Astrocyte of the cerebellum (primary cell): ENCODE results near the gene ZNF440.

Source experiments
- DNase-seq: peaks from one replicate; pipeline ENCODE4 v3.0.0-alpha.2; 2011; ENCODE audit warnings: low read depth
- H3K4me3 ChIP-seq: 2 replicates; pipeline ENCODE4 v1.5.1; 2011; ENCODE audit warnings: mild to moderate bottlenecking, low read depth, low read length, moderate library complexity
- in situ Hi-C: cut with HindIII; loops from 2 replicates; pipeline ENCODE4 v1.10.0; 2017; ENCODE audit warnings: low sequenced_read_pairs
- TF ChIP-seq, protein P1 (sequence below): IDR thresholded peaks from 2 replicates; pipeline ENCODE4 v1.5.1; 2012; ENCODE audit warnings: low read length, low read depth, moderate library complexity, mild to moderate bottlenecking; ENCODE audit errors: missing control alignments

Gene ZNF440

DNA sequence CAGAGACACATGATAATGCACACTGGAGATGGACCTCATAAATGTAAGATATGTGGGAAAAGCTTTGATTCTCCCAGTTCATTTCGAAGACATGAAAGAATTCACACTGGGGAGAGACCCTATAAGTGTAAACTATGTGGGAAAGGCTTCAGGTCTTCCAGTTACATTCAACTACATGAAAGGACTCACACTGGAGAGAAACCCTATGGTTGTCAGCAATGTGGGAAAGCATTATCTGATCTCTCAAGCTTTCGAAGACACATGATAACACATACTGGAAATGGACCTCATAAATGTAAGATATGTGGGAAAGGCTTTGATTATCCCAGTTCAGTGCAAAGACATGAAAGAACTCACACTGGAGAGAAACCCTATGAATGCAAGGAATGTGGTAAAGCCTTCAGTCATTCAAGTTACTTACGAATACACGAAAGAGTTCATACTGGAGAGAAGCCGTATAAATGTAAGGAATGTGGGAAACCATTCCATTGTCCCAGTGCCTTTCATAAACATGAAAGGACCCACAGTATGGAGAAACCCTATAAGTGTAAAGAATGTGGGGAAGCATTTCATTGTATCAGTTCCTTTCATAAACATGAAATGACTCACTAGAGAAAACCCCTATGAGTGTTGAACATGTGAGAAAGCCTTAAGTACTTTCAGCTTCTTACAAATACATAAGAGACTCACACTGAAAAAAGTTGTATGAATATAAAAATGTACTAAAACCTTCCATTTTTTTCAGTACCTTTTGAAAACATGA lies 32.6 kb upstream of the ZNF440 start:
- H3K4me3 ChIP-seq: no peak overlapping the region
- TF ChIP-seq, protein P1, sequence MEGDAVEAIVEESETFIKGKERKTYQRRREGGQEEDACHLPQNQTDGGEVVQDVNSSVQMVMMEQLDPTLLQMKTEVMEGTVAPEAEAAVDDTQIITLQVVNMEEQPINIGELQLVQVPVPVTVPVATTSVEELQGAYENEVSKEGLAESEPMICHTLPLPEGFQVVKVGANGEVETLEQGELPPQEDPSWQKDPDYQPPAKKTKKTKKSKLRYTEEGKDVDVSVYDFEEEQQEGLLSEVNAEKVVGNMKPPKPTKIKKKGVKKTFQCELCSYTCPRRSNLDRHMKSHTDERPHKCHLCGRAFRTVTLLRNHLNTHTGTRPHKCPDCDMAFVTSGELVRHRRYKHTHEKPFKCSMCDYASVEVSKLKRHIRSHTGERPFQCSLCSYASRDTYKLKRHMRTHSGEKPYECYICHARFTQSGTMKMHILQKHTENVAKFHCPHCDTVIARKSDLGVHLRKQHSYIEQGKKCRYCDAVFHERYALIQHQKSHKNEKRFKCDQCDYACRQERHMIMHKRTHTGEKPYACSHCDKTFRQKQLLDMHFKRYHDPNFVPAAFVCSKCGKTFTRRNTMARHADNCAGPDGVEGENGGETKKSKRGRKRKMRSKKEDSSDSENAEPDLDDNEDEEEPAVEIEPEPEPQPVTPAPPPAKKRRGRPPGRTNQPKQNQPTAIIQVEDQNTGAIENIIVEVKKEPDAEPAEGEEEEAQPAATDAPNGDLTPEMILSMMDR: no peak
- DNase-seq: no peak
- in situ Hi-C loops: no loop called here

DNA sequence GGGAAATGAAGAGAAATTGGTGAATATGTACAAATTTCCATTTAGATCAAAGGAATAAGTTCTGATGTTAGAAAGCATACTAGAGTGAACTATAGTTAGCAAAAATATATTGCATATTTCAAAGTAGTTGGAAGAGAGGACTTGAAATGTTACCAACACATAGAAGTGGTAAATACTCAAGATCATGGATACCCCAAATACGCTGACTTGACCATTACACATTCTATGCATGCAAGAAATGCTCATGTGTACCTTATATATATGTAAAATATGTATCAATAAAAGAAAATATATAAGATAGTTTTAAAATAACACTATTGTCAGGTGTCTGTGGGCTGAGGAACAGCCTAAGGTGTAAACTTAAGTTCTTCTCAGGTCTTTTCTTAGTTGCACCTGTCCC lies 30.3 kb upstream of the ZNF440 start:
- TF ChIP-seq, protein P1: no peak
- in situ Hi-C loops: no loop called here
- no peak for DNase-seq
- H3K4me3 ChIP-seq: no peak overlapping the region

DNA sequence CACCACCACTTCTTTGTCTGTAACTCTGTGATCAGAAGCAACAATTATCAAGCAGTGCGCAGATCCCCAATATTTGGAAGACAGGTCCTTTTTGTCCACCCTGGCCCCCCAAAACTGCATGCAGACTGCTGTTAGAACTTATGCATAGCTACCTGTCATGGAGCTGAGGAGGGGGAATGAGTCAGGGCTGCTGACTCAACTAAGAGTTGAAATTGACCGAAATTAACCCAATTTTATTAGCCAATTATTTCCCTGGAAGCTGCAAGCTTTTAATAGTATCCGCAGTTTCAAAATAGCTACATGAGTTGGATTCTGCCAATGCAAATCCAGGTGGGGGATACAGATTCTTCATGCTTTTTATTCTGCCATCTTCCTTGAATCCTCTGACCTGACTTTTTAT lies 29.7 kb upstream of the ZNF440 start:
- TF ChIP-seq, protein P1: no peak

DNA sequence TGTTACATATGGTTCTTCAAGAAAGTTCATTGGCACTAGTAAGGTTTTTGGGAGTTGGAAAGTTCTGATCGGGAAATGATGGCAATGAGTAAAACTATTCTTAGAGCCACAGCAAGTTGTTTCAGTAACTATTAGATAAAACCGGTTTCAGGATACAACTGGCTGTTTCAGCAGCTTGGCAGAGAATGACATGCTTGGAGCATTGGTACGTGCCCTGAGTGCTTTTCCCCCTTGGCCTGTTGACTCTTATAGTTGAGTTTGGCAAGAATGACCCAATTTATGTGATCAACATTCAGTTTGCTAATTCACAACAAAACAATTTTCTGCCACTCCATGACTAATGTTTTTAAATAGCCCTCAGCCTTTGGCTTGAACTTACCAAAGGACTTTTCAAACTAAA lies 26.5 kb upstream of the ZNF440 start:
- in situ Hi-C loops: no loop called here
- DNase-seq: no peak
- TF ChIP-seq, protein P1: no peak
- no peak overlapping the region for H3K4me3 ChIP-seq

More for the DNA sequence above, 29.7 kb upstream of the ZNF440 start:
- in situ Hi-C loops: no loop called here
- no peak for DNase-seq
- H3K4me3 ChIP-seq: no peak overlapping the region

DNA sequence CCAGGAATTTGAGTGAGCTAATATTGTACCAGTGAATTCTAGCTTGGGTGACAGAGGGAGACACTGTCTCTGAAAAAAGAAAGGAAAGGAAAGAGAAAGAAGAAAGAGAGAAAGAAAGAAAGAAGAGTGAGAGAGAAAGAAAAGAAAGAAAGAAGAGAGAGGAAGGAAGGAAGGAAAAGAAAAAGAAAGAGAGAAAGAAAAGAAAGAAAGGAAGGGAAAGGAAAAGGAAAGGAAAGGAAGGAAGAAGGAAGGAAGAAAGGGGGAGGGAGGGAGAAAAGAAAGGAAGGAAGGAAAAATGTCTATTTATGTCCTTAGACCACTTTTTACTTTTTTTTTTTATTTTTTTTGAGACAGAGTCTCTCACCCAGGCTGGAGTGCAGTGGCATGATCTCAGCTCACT lies 21.1 kb upstream of the ZNF440 start:
- H3K4me3 ChIP-seq: no peak overlapping the region
- DNase-seq: no peak
- TF ChIP-seq, protein P1: no peak
- in situ Hi-C loops: no loop called here

DNA sequence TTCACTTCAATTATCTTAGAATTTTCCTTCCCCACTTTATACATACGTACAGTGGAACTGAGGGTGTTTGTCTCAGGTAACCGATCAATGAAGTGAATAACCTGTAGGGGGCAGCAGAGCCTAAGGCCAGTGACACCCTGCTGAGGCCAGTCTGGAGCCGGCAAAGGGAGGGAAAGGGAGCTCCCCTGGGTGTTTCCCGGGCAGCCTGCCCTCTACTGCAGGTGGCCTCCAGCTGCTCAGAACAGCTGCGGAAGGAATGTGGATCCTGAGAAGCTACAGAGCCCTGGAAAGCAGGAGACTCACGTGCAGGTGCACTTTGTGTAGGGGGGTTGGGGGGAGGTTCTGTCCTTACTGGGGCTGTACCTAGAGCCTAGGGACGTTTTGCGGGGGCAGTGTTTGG lies 16.6 kb upstream of the ZNF440 start:
- peak; percentile 23 for DNase-seq
- H3K4me3 ChIP-seq: no peak overlapping the region
- in situ Hi-C loops: no loop called here
- TF ChIP-seq, protein P1: peak; percentile 61
